GM12865 (cell line): ENCODE results near the gene HLA-F.

Experiments used
- DNase-seq: peaks from one replicate; pipeline ENCODE4 v3.0.0; 2010; ENCODE audit warnings: low read depth
- H3K4me3 ChIP-seq: 2 replicates; pipeline ENCODE4 v1.5.1; 2011; ENCODE audit warnings: mild to moderate bottlenecking, low read depth, low read length, control low read depth
- CTCF ChIP-seq: IDR thresholded peaks from 2 replicates; pipeline ENCODE4 v1.5.1; 2011; ENCODE audit warnings: low read length, control low read depth, low read depth, inconsistent platforms; ENCODE audit not compliant: insufficient read depth; ENCODE audit errors: missing control alignments

The HLA-F gene

GRCh38 chr6:29723262-29723665 is at the start of gene HLA-F:
Gene HLA-F, plus strand, starts transcription at chr6:29723434. Its CDS starts 30 bp downstream, at chr6:29723464.
- H3K4me3 ChIP-seq: peak within 1 kb of the TSS; percentile 97
- TF ChIP-seq CTCF: no peak
- peak; percentile 95 for DNase-seq

- TF ChIP-seq CTCF: no peak
- no peak overlapping the region for H3K4me3 ChIP-seq
These were observed 49.2 kb upstream of the HLA-F start for GRCh38 chr6:29674008-29674407.

GRCh38 chr6:29675561-29675960 is 47.7 kb upstream of the HLA-F start:
- TF ChIP-seq CTCF: no peak
- DNase-seq: no peak
- H3K4me3 ChIP-seq: no peak overlapping the region

More at GRCh38 chr6:29674008-29674407, 49.2 kb upstream of the HLA-F start:
- DNase-seq: no peak

- no peak for DNase-seq
- no peak for TF ChIP-seq CTCF
- H3K4me3 ChIP-seq: no peak overlapping the region
These were observed 46.1 kb upstream of the HLA-F start for GRCh38 chr6:29676981-29677601.

GRCh38 chr6:29678114-29678513 is 45.1 kb upstream of the HLA-F start:
- no peak for TF ChIP-seq CTCF
- no peak overlapping the region for H3K4me3 ChIP-seq
- DNase-seq: no peak

GRCh38 chr6:29679962-29680361 is 43.3 kb upstream of the HLA-F start:
- no peak for TF ChIP-seq CTCF
- no peak overlapping the region for H3K4me3 ChIP-seq
- DNase-seq: no peak

GRCh38 chr6:29680416-29680815 is 42.8 kb upstream of the HLA-F start:
- TF ChIP-seq CTCF: no peak
- H3K4me3 ChIP-seq: no peak overlapping the region
- no peak for DNase-seq
